Ectodermal cell (in vitro differentiated cells): ENCODE data around the gene RAPGEF4.

Source experiments
- H3K27ac ChIP-seq: 2 replicates; pipeline ENCODE4 v1.7.0; 2013; ENCODE audit warnings: mild to moderate bottlenecking, low read depth, low read length; ENCODE audit not compliant: insufficient read depth, poor library complexity, severe bottlenecking
- H3K27me3 ChIP-seq: 2 replicates; pipeline ENCODE4 v1.7.0; 2013; ENCODE audit warnings: mild to moderate bottlenecking, low read length; ENCODE audit not compliant: insufficient read depth, control insufficient read depth, poor library complexity, severe bottlenecking
- H3K36me3 ChIP-seq: one replicate; pipeline ENCODE4 v1.7.0; 2013; ENCODE audit warnings: low read length; ENCODE audit not compliant: control insufficient read depth, insufficient read depth
- H3K4me1 ChIP-seq: one replicate; pipeline ENCODE4 v1.7.0; 2013; ENCODE audit warnings: low read length; ENCODE audit not compliant: control insufficient read depth, insufficient read depth
- H3K4me3 ChIP-seq: 2 replicates; pipeline ENCODE4 v1.7.0; 2013; ENCODE audit warnings: low read depth, low read length, control low read depth; ENCODE audit not compliant: insufficient read depth
- H3K9me3 ChIP-seq: 2 replicates; pipeline ENCODE4 v1.7.0; 2013; ENCODE audit warnings: mild to moderate bottlenecking, low read length, moderate library complexity; ENCODE audit not compliant: control insufficient read depth
- WGBS, 2 experiments: methylation state at CpG; one replicate each; pipeline ENCODE4 v1.1.7; 2013; ENCODE audit warnings: missing lambda C conversion rate in 2 of 2; 5-methylcytosine and 5-hydroxymethylcytosine counted together

RAPGEF4 gene

GRCh38 chr2:172836827-172837226 lies 101.2 kb downstream of the RAPGEF4 start:
- Histone ChIP-seq H3K4me1 (peaks cover 11% of the 10 kb centered on the region), H3K9me3 (no peaks in the 10 kb centered on the region), H3K27ac (no peak overlapping the region), H3K4me3 (no peak overlapping the region), H3K36me3 (no peaks in the 10 kb centered on the region), H3K27me3 (no peaks in the 10 kb centered on the region)

GRCh38 chr2:172839446-172839845 lies 103.8 kb downstream of the RAPGEF4 start:
- WGBS, 2 experiments = 86 to 98% methylated on average over 2 of the region's 2 CpGs
- no peaks in the 10 kb centered on the region for H3K36me3 ChIP-seq
- no peak overlapping the region for H3K27ac ChIP-seq
- H3K27me3 ChIP-seq = no peaks in the 10 kb centered on the region
- H3K9me3 ChIP-seq = no peaks in the 10 kb centered on the region
- H3K4me1 ChIP-seq = peaks cover 6% of the 10 kb centered on the region
- no peak overlapping the region for H3K4me3 ChIP-seq

GRCh38 chr2:172842511-172843265 lies 107.0 kb downstream of the RAPGEF4 start:
- Histone ChIP-seq H3K9me3 (no peaks in the 10 kb centered on the region), H3K36me3 (no peaks in the 10 kb centered on the region), H3K4me1 (no peaks in the 10 kb centered on the region), H3K27ac (no peak overlapping the region), H3K4me3 (no peak overlapping the region), H3K27me3 (no peaks in the 10 kb centered on the region)
- WGBS, 2 experiments = 92% methylated on average over 5 of the region's 5 CpGs

GRCh38 chr2:172843266-172843582 lies 107.6 kb downstream of the RAPGEF4 start:
- no peaks in the 10 kb centered on the region for H3K36me3 ChIP-seq
- H3K4me1 ChIP-seq = no peaks in the 10 kb centered on the region
- H3K27ac ChIP-seq = no peak overlapping the region
- 90 to 96% methylated on average over 1 of the region's 1 CpG for WGBS, 2 experiments
- no peak overlapping the region for H3K4me3 ChIP-seq
- no peaks in the 10 kb centered on the region for H3K27me3 ChIP-seq
- no peaks in the 10 kb centered on the region for H3K9me3 ChIP-seq

GRCh38 chr2:172843902-172844715 lies 108.5 kb downstream of the RAPGEF4 start:
- H3K4me3 ChIP-seq = no peak overlapping the region
- H3K4me1 ChIP-seq = no peaks in the 10 kb centered on the region
- no peaks in the 10 kb centered on the region for H3K36me3 ChIP-seq
- no peak overlapping the region for H3K27ac ChIP-seq
- 95 to 96% methylated on average over 6 of the region's 6 CpGs for WGBS, 2 experiments
- no peaks in the 10 kb centered on the region for H3K27me3 ChIP-seq
- H3K9me3 ChIP-seq = no peaks in the 10 kb centered on the region

- no peaks in the 10 kb centered on the region for H3K36me3 ChIP-seq
- WGBS, 2 experiments = 92 to 93% methylated on average over 2 of the region's 2 CpGs
- no peaks in the 10 kb centered on the region for H3K27me3 ChIP-seq
- H3K27ac ChIP-seq = no peak overlapping the region
- no peak overlapping the region for H3K4me3 ChIP-seq
- no peaks in the 10 kb centered on the region for H3K9me3 ChIP-seq
- H3K4me1 ChIP-seq = no peaks in the 10 kb centered on the region
These were observed 109.5 kb downstream of the RAPGEF4 start for GRCh38 chr2:172845028-172845630.

- Histone ChIP-seq H3K27ac (no peak overlapping the region), H3K36me3 (no peaks in the 10 kb centered on the region), H3K27me3 (no peaks in the 10 kb centered on the region), H3K4me1 (no peaks in the 10 kb centered on the region), H3K9me3 (no peaks in the 10 kb centered on the region), H3K4me3 (no peak overlapping the region)
- 93 to 96% methylated on average over 5 of the region's 5 CpGs for WGBS, 2 experiments
These were observed 110.9 kb downstream of the RAPGEF4 start for GRCh38 chr2:172846551-172846950.

GRCh38 chr2:172847188-172847587 lies 111.5 kb downstream of the RAPGEF4 start:
- H3K27me3 ChIP-seq = no peaks in the 10 kb centered on the region
- no peaks in the 10 kb centered on the region for H3K4me1 ChIP-seq
- no peaks in the 10 kb centered on the region for H3K36me3 ChIP-seq
- H3K27ac ChIP-seq = no peak overlapping the region
- H3K9me3 ChIP-seq = no peaks in the 10 kb centered on the region
- no peak overlapping the region for H3K4me3 ChIP-seq
- WGBS, 2 experiments = 92 to 93% methylated on average over 5 of the region's 5 CpGs

- Histone ChIP-seq H3K36me3 (no peaks in the 10 kb centered on the region), H3K9me3 (no peaks in the 10 kb centered on the region), H3K4me1 (no peaks in the 10 kb centered on the region), H3K27me3 (no peaks in the 10 kb centered on the region), H3K4me3 (no peak overlapping the region), H3K27ac (no peak overlapping the region)
- WGBS, 2 experiments = 87 to 91% methylated on average over 1 to 2 of the region's 2 CpGs
These were observed 112.9 kb downstream of the RAPGEF4 start for GRCh38 chr2:172848519-172848918.

GRCh38 chr2:172849519-172850217 lies 114.0 kb downstream of the RAPGEF4 start:
- WGBS, 2 experiments = 90 to 93% methylated on average over 3 to 4 of the region's 4 CpGs

More at GRCh38 chr2:172849519-172850217, 114.0 kb downstream of the RAPGEF4 start:
- no peaks in the 10 kb centered on the region for H3K4me1 ChIP-seq
- no peaks in the 10 kb centered on the region for H3K27me3 ChIP-seq
- H3K36me3 ChIP-seq = no peaks in the 10 kb centered on the region
- no peak overlapping the region for H3K27ac ChIP-seq
- no peaks in the 10 kb centered on the region for H3K9me3 ChIP-seq
- H3K4me3 ChIP-seq = no peak overlapping the region
